ENCODE data around the gene CYTH1. TPM values are rescaled to one million over a fixed set of nuclear protein-coding genes. Genes with fewer than 3 reads are reported as not detected.

Gene CYTH1
- polyA plus RNA-seq, 4 donors, result 37.6 to 46.3 (median 38.9) TPM

- no peak for FAIRE-seq
- H3K4me1 ChIP-seq (ENCODE audit: control insufficient read depth in 3 of 3, insufficient read depth in 2 of 3, low read depth in 1 of 3, low read length in 2 of 3), result no peaks in the 10 kb centered on the region
- 82 to 92% (median 87%) methylated on average over 14 of the region's 14 CpGs for WGBS, 3 donors
Observed at GRCh38 chr17:78823282-78824046, 41.4 kb upstream of the CYTH1 start.

GRCh38 chr17:78822552-78822951 is 40.5 kb upstream of the CYTH1 start:
- Histone ChIP-seq H3K27me3 (ENCODE audit: control insufficient read depth in 3 of 3, insufficient read depth in 3 of 3, low read length in 3 of 3) (no peaks in the 10 kb centered on the region), H3K27ac (ENCODE audit: low read depth in 1 of 3, low read length in 2 of 3) (no peak overlapping the region), H3K4me3 (ENCODE audit: low read depth in 1 of 3, low read length in 3 of 3) (no peak overlapping the region), H3K4me1 (ENCODE audit: control insufficient read depth in 3 of 3, insufficient read depth in 2 of 3, low read depth in 1 of 3, low read length in 2 of 3) (no peaks in the 10 kb centered on the region), H3K9me3 (ENCODE audit: control insufficient read depth in 2 of 2, insufficient read depth in 1 of 2, low read depth in 1 of 2, low read length in 1 of 2) (no peaks in the 10 kb centered on the region), H3K36me3 (ENCODE audit: control insufficient read depth in 3 of 3, insufficient read depth in 2 of 3, low read depth in 1 of 3, low read length in 3 of 3) (peaks cover 26 to 89% (median 40%) of the 10 kb centered on the region in 3 donors)
- 95 to 98% (median 97%) methylated on average over 14 of the region's 14 CpGs for WGBS, 3 donors
- DNase-seq, result no peak
- no peak for FAIRE-seq

More at GRCh38 chr17:78823282-78824046, 41.4 kb upstream of the CYTH1 start:
- Histone ChIP-seq H3K9me3 (ENCODE audit: control insufficient read depth in 2 of 2, insufficient read depth in 1 of 2, low read depth in 1 of 2, low read length in 1 of 2) (no peaks in the 10 kb centered on the region), H3K27me3 (ENCODE audit: control insufficient read depth in 3 of 3, insufficient read depth in 3 of 3, low read length in 3 of 3) (no peaks in the 10 kb centered on the region), H3K4me3 (ENCODE audit: low read depth in 1 of 3, low read length in 3 of 3) (no peak overlapping the region), H3K36me3 (ENCODE audit: control insufficient read depth in 3 of 3, insufficient read depth in 2 of 3, low read depth in 1 of 3, low read length in 3 of 3) (peaks cover 29 to 88% (median 36%) of the 10 kb centered on the region in 3 donors), H3K27ac (ENCODE audit: low read depth in 1 of 3, low read length in 2 of 3) (no peak overlapping the region)
- DNase-seq, result no peak

- H3K9me3 ChIP-seq (ENCODE audit: control insufficient read depth in 2 of 2, insufficient read depth in 1 of 2, low read depth in 1 of 2, low read length in 1 of 2), result no peaks in the 10 kb centered on the region
- DNase-seq (no peak), FAIRE-seq (no peak)
- H3K27ac ChIP-seq (ENCODE audit: low read depth in 1 of 3, low read length in 2 of 3), result no peak overlapping the region
- no peak overlapping the region for H3K4me3 ChIP-seq (ENCODE audit: low read depth in 1 of 3, low read length in 3 of 3)
- H3K36me3 ChIP-seq (ENCODE audit: control insufficient read depth in 3 of 3, insufficient read depth in 2 of 3, low read depth in 1 of 3, low read length in 3 of 3), result peaks cover 22 to 89% (median 35%) of the 10 kb centered on the region in 3 donors
- no peaks in the 10 kb centered on the region for H3K4me1 ChIP-seq (ENCODE audit: control insufficient read depth in 3 of 3, insufficient read depth in 2 of 3, low read depth in 1 of 3, low read length in 2 of 3)
- WGBS, 3 donors, result 91 to 96% (median 94%) methylated on average over 8 of the region's 8 CpGs
- H3K27me3 ChIP-seq (ENCODE audit: control insufficient read depth in 3 of 3, insufficient read depth in 3 of 3, low read length in 3 of 3), result no peaks in the 10 kb centered on the region
Observed at GRCh38 chr17:78821961-78822360, 39.9 kb upstream of the CYTH1 start.

GRCh38 chr17:78820841-78821240 is 38.8 kb upstream of the CYTH1 start:
- Histone ChIP-seq H3K27ac (ENCODE audit: low read depth in 1 of 3, low read length in 2 of 3) (no peak overlapping the region), H3K4me3 (ENCODE audit: low read depth in 1 of 3, low read length in 3 of 3) (no peak overlapping the region), H3K9me3 (ENCODE audit: control insufficient read depth in 2 of 2, insufficient read depth in 1 of 2, low read depth in 1 of 2, low read length in 1 of 2) (no peaks in the 10 kb centered on the region), H3K4me1 (ENCODE audit: control insufficient read depth in 3 of 3, insufficient read depth in 2 of 3, low read depth in 1 of 3, low read length in 2 of 3) (no peaks in the 10 kb centered on the region), H3K36me3 (ENCODE audit: control insufficient read depth in 3 of 3, insufficient read depth in 2 of 3, low read depth in 1 of 3, low read length in 3 of 3) (peaks cover 20 to 90% (median 31%) of the 10 kb centered on the region in 3 donors), H3K27me3 (ENCODE audit: control insufficient read depth in 3 of 3, insufficient read depth in 3 of 3, low read length in 3 of 3) (no peaks in the 10 kb centered on the region)
- DNase-seq, result no peak
- WGBS, 3 donors, result 91 to 97% (median 93%) methylated on average over 13 of the region's 13 CpGs
- no peak for FAIRE-seq

- no peak overlapping the region for H3K4me3 ChIP-seq (ENCODE audit: low read depth in 1 of 3, low read length in 3 of 3)
- H3K4me1 ChIP-seq (ENCODE audit: control insufficient read depth in 3 of 3, insufficient read depth in 2 of 3, low read depth in 1 of 3, low read length in 2 of 3), result no peaks in the 10 kb centered on the region
- no peaks in the 10 kb centered on the region for H3K27me3 ChIP-seq (ENCODE audit: control insufficient read depth in 3 of 3, insufficient read depth in 3 of 3, low read length in 3 of 3)
- H3K9me3 ChIP-seq (ENCODE audit: control insufficient read depth in 2 of 2, insufficient read depth in 1 of 2, low read depth in 1 of 2, low read length in 1 of 2), result no peaks in the 10 kb centered on the region
- WGBS, 3 donors, result 90 to 96% (median 94%) methylated on average over 18 of the region's 18 CpGs
- FAIRE-seq (no peak), DNase-seq (no peak)
- peak overlapping the region in 1 of 3 donors; percentile 71 for H3K27ac ChIP-seq (ENCODE audit: low read depth in 1 of 3, low read length in 2 of 3)
- peaks cover 19 to 85% (median 29%) of the 10 kb centered on the region in 3 donors for H3K36me3 ChIP-seq (ENCODE audit: control insufficient read depth in 3 of 3, insufficient read depth in 2 of 3, low read depth in 1 of 3, low read length in 3 of 3)
Observed at GRCh38 chr17:78819806-78820792, 38.0 kb upstream of the CYTH1 start.

- Histone ChIP-seq H3K4me3 (ENCODE audit: low read depth in 1 of 3, low read length in 3 of 3) (no peak overlapping the region), H3K36me3 (ENCODE audit: control insufficient read depth in 3 of 3, insufficient read depth in 2 of 3, low read depth in 1 of 3, low read length in 3 of 3) (peaks cover 15 to 86% (median 24%) of the 10 kb centered on the region in 3 donors), H3K4me1 (ENCODE audit: control insufficient read depth in 3 of 3, insufficient read depth in 2 of 3, low read depth in 1 of 3, low read length in 2 of 3) (no peaks in the 10 kb centered on the region), H3K9me3 (ENCODE audit: control insufficient read depth in 2 of 2, insufficient read depth in 1 of 2, low read depth in 1 of 2, low read length in 1 of 2) (no peaks in the 10 kb centered on the region), H3K27me3 (ENCODE audit: control insufficient read depth in 3 of 3, insufficient read depth in 3 of 3, low read length in 3 of 3) (no peaks in the 10 kb centered on the region), H3K27ac (ENCODE audit: low read depth in 1 of 3, low read length in 2 of 3) (peak overlapping the region in 1 of 3 donors; percentile 71)
- 77 to 90% (median 89%) methylated on average over 8 of the region's 8 CpGs for WGBS, 3 donors
- DNase-seq (no peak), FAIRE-seq (no peak)
Observed at GRCh38 chr17:78819402-78819801, 37.3 kb upstream of the CYTH1 start.

- WGBS, 3 donors, result 48 to 73% (median 65%) methylated on average over 6 of the region's 6 CpGs
- DNase-seq (peak in 1 of 2 donors; percentile 45), FAIRE-seq (no peak)
- Histone ChIP-seq H3K4me1 (ENCODE audit: control insufficient read depth in 3 of 3, insufficient read depth in 2 of 3, low read depth in 1 of 3, low read length in 2 of 3) (no peaks in the 10 kb centered on the region), H3K27ac (ENCODE audit: low read depth in 1 of 3, low read length in 2 of 3) (peak overlapping the region in 2 of 3 donors; percentile 14 to 71), H3K4me3 (ENCODE audit: low read depth in 1 of 3, low read length in 3 of 3) (no peak overlapping the region), H3K36me3 (ENCODE audit: control insufficient read depth in 3 of 3, insufficient read depth in 2 of 3, low read depth in 1 of 3, low read length in 3 of 3) (peaks cover 16 to 86% (median 26%) of the 10 kb centered on the region in 3 donors), H3K27me3 (ENCODE audit: control insufficient read depth in 3 of 3, insufficient read depth in 3 of 3, low read length in 3 of 3) (no peaks in the 10 kb centered on the region), H3K9me3 (ENCODE audit: control insufficient read depth in 2 of 2, insufficient read depth in 1 of 2, low read depth in 1 of 2, low read length in 1 of 2) (no peaks in the 10 kb centered on the region)
Observed at GRCh38 chr17:78818932-78819331, 36.9 kb upstream of the CYTH1 start.

- no peak for FAIRE-seq
Observed at GRCh38 chr17:78818152-78818846, 36.2 kb upstream of the CYTH1 start.

More at GRCh38 chr17:78818152-78818846, 36.2 kb upstream of the CYTH1 start:
- no peaks in the 10 kb centered on the region for H3K27me3 ChIP-seq (ENCODE audit: control insufficient read depth in 3 of 3, insufficient read depth in 3 of 3, low read length in 3 of 3)
- no peak overlapping the region for H3K4me3 ChIP-seq (ENCODE audit: low read depth in 1 of 3, low read length in 3 of 3)
- H3K9me3 ChIP-seq (ENCODE audit: control insufficient read depth in 2 of 2, insufficient read depth in 1 of 2, low read depth in 1 of 2, low read length in 1 of 2), result no peaks in the 10 kb centered on the region
- no peak for DNase-seq
- peak overlapping the region in 2 of 3 donors; percentile 12 to 14 for H3K27ac ChIP-seq (ENCODE audit: low read depth in 1 of 3, low read length in 2 of 3)
- H3K4me1 ChIP-seq (ENCODE audit: control insufficient read depth in 3 of 3, insufficient read depth in 2 of 3, low read depth in 1 of 3, low read length in 2 of 3), result no peaks in the 10 kb centered on the region
- H3K36me3 ChIP-seq (ENCODE audit: control insufficient read depth in 3 of 3, insufficient read depth in 2 of 3, low read depth in 1 of 3, low read length in 3 of 3), result peaks cover 14 to 86% (median 20%) of the 10 kb centered on the region in 3 donors
- 81 to 87% (median 84%) methylated on average over 19 of the region's 19 CpGs for WGBS, 3 donors

All from small intestine (tissue), 7 donors.